GM19438 (cell line): ENCODE measurements around the gene AKT1.
A peak's percentile ranks its signal among the peaks of the same experiment; 100 is the strongest.
"Not testable (repeated sequence)": the region's sequence is repeated elsewhere in the genome, so short reads cannot be mapped to it uniquely, and the experiment has no call there.

ENCODE experiments used
- ATAC-seq: cut with Tn5 transposase; IDR thresholded peaks from one replicate; pipeline ENCODE4 v1.9.1; 2021; ENCODE audit warnings: low read depth; ENCODE audit not compliant: unreplicated experiment

The AKT1 gene

DNA sequence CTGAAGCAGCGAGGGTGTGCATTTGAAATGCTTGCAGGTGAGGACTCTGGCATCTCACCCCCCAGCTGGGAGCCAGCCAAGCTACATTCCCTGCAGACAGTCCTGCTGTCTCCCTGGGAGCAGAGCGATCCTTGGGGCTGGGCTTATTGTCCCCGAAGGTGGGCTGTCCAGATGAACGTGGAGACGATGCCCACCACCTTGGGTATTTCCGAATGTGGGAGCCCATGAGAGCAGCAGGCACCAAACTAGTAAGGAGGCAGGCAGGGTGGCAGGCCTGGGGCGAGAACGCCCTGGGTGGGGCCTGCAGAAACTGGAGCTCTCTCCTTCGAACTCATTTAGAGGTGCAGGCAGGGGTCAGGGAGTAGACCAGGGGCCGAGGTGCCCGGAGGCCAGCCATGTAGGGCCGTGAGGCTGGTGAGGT is 23.8 kb upstream of the AKT1 start:
- ATAC-seq = no peak

GRCh38 chr14:104818714-104819161 is 23.2 kb upstream of the AKT1 start:
- ATAC-seq = no peak

DNA sequence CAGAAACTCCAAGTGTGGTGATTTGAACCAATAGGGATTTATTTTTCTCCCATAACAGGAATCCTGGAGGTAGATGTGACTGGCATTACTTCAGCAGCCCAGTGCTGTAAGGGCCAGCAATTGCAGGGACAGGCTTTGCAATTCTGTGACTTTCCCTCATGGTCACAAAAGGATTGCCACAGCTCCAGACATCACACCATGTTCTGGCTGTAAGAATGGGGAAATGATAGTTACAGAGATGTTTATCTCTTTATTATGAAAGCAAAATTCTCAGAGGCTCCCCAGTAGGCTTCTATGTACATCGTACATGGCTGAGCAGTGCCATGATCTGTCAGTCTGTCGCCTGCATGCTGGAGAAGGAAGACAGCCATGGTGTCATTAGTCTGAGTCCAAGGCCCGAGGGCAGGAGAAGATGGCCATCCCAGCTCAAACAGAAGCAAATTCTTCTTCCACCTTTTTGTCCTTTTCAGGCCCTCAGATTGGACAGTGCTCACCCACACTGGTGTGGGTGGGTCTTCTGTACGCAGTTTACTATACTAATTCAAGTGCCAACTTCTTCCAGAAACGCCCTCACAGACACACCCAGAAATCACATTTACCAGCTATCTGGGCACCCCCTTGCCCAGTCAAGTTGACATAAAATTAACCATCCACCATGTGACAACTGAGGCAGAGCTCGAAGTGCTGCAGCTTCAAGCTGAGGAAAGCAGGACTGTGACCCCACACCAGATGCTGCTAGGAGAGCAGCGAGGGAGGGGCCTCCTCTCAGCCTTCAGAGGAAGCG is 22.6 kb upstream of the AKT1 start:
- ATAC-seq = no peak

GRCh38 chr14:104816616-104816884 is 21.0 kb upstream of the AKT1 start:
- no peak for ATAC-seq

- not testable (repeated sequence) for ATAC-seq
These were observed 19.2 kb upstream of the AKT1 start for GRCh38 chr14:104814701-104815100.

- ATAC-seq = no peak
These were observed 17.7 kb upstream of the AKT1 start for GRCh38 chr14:104813286-104813685.

DNA sequence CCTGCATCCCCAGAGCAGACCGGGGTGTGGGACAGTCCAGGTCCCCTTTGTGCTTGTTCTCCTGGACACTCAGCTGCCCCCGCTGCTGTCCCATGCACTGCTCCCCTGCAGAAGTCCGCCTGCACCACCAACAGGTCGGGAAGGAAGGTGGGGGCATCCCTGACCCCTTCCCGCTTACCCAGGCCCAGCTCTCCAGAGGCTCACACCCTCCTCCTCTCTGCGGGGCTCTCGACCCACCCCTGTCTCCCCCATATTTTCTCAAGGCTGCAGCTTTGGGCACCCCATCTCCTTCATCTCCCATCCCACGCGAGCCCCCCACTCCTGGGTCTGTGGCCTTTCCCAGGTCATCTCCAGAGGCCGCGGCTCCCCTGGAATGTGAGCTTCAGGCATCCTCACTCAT is 14.8 kb upstream of the AKT1 start:
- ATAC-seq = no peak

DNA sequence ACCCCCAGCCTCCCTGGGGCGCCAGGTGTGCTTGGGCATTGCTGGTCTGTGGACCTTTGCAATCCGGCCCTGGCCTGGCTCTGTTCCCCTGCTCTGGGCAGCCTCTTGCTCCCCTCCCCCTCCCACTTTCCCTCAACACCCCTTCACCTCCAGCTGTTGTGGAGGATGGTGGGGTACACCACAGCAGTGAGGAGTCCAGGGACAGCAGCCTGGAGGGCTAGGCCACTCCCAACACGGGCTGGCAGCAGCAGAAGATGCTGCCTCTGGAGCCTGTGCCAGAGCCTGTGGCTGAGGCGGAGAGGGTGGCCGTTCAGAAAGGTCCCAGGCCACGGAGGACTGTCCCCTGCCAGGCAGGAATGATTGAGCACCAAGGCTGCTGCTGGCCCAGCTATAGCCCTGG is 12.9 kb upstream of the AKT1 start:
- ATAC-seq = no peak

- no peak for ATAC-seq
These were observed 11.3 kb upstream of the AKT1 start for GRCh38 chr14:104806625-104807465.

DNA sequence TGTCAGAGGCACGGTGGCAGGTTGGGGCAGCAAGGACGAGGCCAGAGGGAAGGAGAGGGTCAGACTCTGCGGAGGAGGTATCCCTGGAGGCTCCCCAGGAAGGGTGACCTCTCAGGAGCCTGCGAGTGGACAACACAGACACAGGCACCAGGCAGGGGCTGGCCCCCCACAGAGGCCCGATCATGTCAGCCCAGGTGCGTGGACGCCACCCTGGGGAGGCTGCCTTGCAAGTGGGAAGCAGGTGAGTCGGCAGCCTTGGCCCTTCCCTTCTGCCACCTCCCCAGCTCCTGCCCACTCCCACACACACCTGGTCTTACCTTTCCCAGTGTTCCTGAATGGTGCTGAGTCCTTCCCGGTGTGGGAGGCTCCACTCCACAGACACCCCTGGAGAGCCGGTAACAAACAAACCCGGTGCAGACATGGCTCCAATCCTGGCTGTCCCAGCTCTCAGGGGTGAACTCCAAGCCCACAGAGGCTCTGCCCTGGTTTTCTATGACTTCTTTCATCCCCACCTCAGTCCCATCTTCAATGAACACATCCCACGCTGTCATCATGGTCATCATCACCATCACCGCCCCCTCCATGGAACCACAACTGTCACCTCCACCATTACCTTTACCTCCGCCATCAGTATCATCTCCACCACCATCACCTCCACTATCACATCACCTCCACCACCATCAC is 10.5 kb upstream of the AKT1 start:
- no peak for ATAC-seq

DNA sequence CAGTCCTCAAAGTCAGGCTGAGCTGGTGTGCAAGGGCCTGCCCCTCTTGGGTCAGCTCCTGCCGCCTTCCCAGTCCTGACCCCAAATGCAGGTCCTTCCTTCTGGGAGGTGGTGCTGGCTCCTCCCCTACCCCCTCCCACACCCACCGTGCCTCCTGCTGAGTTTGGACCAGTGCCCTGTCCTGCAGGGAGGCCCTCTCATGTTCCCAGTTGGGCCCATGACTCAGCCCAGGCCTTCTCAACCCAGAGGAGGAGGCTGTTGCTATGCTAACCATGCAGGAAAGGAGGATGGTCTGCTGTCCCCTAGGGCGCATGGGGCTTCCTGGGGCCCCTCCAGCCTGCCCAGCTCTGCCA is 9.8 kb upstream of the AKT1 start:
- no peak for ATAC-seq

- ATAC-seq = no peak
These were observed 9.2 kb upstream of the AKT1 start for GRCh38 chr14:104804481-104805325.

DNA sequence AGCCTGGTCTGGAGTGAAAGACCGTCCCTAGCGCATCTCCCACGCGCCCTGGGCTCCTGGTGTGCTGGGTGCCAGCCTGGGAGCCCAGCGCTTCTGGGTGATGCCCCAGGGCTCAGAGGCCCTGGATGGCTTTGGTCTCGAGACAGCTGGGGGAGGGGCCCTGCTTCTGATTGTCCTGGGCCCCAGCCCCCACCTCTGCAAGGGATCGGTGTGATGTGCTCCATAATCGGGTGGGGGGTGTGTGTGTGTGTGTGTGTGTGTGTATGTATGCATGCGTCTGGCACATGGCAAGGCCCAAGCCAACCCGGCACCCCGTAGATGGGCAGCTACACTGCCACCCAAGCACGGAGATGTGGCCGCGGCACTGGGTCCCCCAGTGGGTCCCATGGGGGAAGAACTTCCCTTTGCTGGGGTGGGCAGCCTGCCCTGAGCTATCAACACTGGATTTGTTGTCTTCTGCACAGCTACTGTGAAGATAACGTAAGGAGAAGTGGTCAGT is 8.4 kb upstream of the AKT1 start:
- ATAC-seq = no peak

- ATAC-seq = no peak
These were observed 7.8 kb upstream of the AKT1 start for GRCh38 chr14:104803280-104803911.

- ATAC-seq = no peak
These were observed 7.0 kb upstream of the AKT1 start for GRCh38 chr14:104802394-104803184.

GRCh38 chr14:104801520-104802393 is 6.2 kb upstream of the AKT1 start:
- ATAC-seq = no peak

- ATAC-seq = peak; percentile 36
These were observed 5.4 kb upstream of the AKT1 start, which contains the start of gene ZBTB42 for GRCh38 chr14:104800771-104801519. Gene ZBTB42, plus strand, starts transcription at chr14:104801101. Its CDS starts 97 bp downstream, at chr14:104801198.
